SK-N-SH treated with all-trans-retinoic acid at 6 μM for 48 hours (cell line): ENCODE results near the gene ARHGEF33.

ENCODE experiments used
- ATAC-seq: fragments of 200-7000 bp; cut with Tn5 transposase; 3 replicates; pipeline ENCODE4 v1.9.1; 2020; ENCODE audit warnings: mild to moderate bottlenecking, moderate library complexity
- ARNTL ChIP-seq: fragments of 450-650 bp; formaldehyde crosslinking; IDR thresholded peaks from 2 replicates; pipeline ENCODE4 v1.5.0; 2020; ENCODE audit warnings: low read depth, mild to moderate bottlenecking, moderate library complexity, borderline replicate concordance
- BACH2 ChIP-seq: fragments of 250-450 bp; sonication (Bioruptor Pico); IDR thresholded peaks from 2 replicates; pipeline ENCODE4 v1.9.0; 2021; ENCODE audit warnings: mild to moderate bottlenecking, borderline replicate concordance
- CSDC2 ChIP-seq: fragments of 250-450 bp; sonication (Bioruptor Pico); IDR thresholded peaks from 2 replicates; pipeline ENCODE4 v1.5.0; 2020; ENCODE audit warnings: mild to moderate bottlenecking, moderate library complexity
- ESRRG ChIP-seq: fragments of 250-450 bp; sonication (Bioruptor Pico); IDR thresholded peaks from 2 replicates; pipeline ENCODE4 v1.6.1; 2021; ENCODE audit warnings: mild to moderate bottlenecking
- GLIS3 ChIP-seq: fragments of 250-450 bp; sonication (Bioruptor Pico); IDR thresholded peaks from 2 replicates; pipeline ENCODE4 v1.5.0; 2020; ENCODE audit warnings: mild to moderate bottlenecking, moderate library complexity
- OSR1 ChIP-seq: fragments of 250-450 bp; sonication (Bioruptor Pico); IDR thresholded peaks from 2 replicates; pipeline ENCODE4 v1.8.0; 2022; ENCODE audit warnings: moderate library complexity, mild to moderate bottlenecking, inconsistent platforms
- PPARA ChIP-seq: fragments of 250-450 bp; sonication (Bioruptor Pico); IDR thresholded peaks from 2 replicates; pipeline ENCODE4 v1.5.0; 2020; ENCODE audit warnings: mild to moderate bottlenecking, borderline replicate concordance
- RARB ChIP-seq: fragments of 250-450 bp; sonication (Bioruptor Pico); IDR thresholded peaks from 2 replicates; pipeline ENCODE4 v1.8.0; 2021; ENCODE audit warnings: mild to moderate bottlenecking, moderate library complexity
- SNAI2 ChIP-seq: fragments of 250-450 bp; sonication (Bioruptor Pico); IDR thresholded peaks from 2 replicates; pipeline ENCODE4 v1.5.0; 2020; ENCODE audit warnings: mild to moderate bottlenecking, moderate library complexity
- TCF4 ChIP-seq: fragments of 250-450 bp; sonication (Bioruptor Pico); IDR thresholded peaks from 2 replicates; pipeline ENCODE4 v1.8.0; 2021; ENCODE audit warnings: mild to moderate bottlenecking, moderate library complexity, borderline replicate concordance
- TOX ChIP-seq: fragments of 250-450 bp; sonication (Bioruptor Pico); IDR thresholded peaks from 2 replicates; pipeline ENCODE4 v1.8.0; 2021; ENCODE audit warnings: mild to moderate bottlenecking, moderate library complexity, borderline replicate concordance
- ZC3H10 ChIP-seq: fragments of 250-450 bp; sonication (Bioruptor Pico); IDR thresholded peaks from 2 replicates; pipeline ENCODE4 v1.5.1; 2021; ENCODE audit warnings: mild to moderate bottlenecking, moderate library complexity
- ZFP3 ChIP-seq: fragments of 250-450 bp; sonication (Bioruptor Pico); IDR thresholded peaks from 2 replicates; pipeline ENCODE4 v1.5.0; 2020; ENCODE audit warnings: mild to moderate bottlenecking, moderate library complexity
- ZFP30 ChIP-seq: fragments of 450-650 bp; formaldehyde crosslinking; IDR thresholded peaks from 2 replicates; pipeline ENCODE4 v1.5.0; 2022; ENCODE audit warnings: mild to moderate bottlenecking, moderate library complexity
- ZNF565 ChIP-seq: fragments of 450-650 bp; formaldehyde crosslinking; conservative IDR thresholded peaks from 2 replicates; pipeline ENCODE4 v1.5.0; 2020; ENCODE audit warnings: low read depth, mild to moderate bottlenecking, moderate library complexity
- ZNF70 ChIP-seq: fragments of 450-650 bp; formaldehyde crosslinking; IDR thresholded peaks from 2 replicates; pipeline ENCODE4 v1.5.0; 2020; ENCODE audit warnings: mild to moderate bottlenecking, moderate library complexity
- ZNF8 ChIP-seq: fragments of 450-650 bp; formaldehyde crosslinking; IDR thresholded peaks from 2 replicates; pipeline ENCODE4 v1.5.0; 2020; ENCODE audit warnings: mild to moderate bottlenecking, moderate library complexity
- TF ChIP-seq, protein P1 (sequence below): fragments of 250-450 bp; sonication (Bioruptor Pico); IDR thresholded peaks from 2 replicates; pipeline ENCODE4 v1.8.0; 2020; ENCODE audit warnings: mild to moderate bottlenecking, moderate library complexity, borderline replicate concordance
- TF ChIP-seq, protein P2 (sequence below): fragments of 250-450 bp; sonication (Bioruptor Pico); IDR thresholded peaks from 2 replicates; pipeline ENCODE4 v1.8.0; 2021; ENCODE audit warnings: low read depth, mild to moderate bottlenecking, moderate library complexity, borderline replicate concordance
- TF ChIP-seq, protein P3 (sequence below): fragments of 250-450 bp; sonication (Bioruptor Pico); IDR thresholded peaks from 2 replicates; pipeline ENCODE4 v1.5.1; 2021; ENCODE audit warnings: mild to moderate bottlenecking, moderate library complexity
- TF ChIP-seq, protein P4 (sequence below): fragments of 250-450 bp; sonication (Bioruptor Pico); IDR thresholded peaks from 2 replicates; pipeline ENCODE4 v1.5.1; 2020; ENCODE audit warnings: low read depth, mild to moderate bottlenecking, moderate library complexity

Gene ARHGEF33

DNA sequence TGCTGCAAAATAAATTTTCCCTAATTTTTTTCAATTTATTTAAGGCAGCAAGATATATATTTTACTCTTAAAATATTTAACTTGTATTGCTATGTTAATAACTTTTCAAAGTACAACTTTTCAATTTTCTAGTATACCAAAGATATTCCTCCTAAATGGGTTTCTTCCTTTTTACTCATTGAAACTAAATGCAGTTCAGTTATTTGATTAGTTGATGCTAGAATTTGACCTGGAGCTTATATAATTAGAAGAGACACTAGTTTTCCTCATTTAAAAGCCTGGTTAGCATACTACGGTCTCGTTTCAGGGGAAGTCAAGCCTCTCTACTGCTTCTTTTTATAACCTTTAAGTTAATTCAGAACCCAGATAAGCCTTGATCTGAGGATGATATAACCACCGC lies at the start of gene ARHGEF33:
TSS of gene ARHGEF33 (plus strand) at position 301 of the 400 bp plus-strand sequence. CDS start 29,573 bp downstream, outside the sequence.
- no peak for TF ChIP-seq GLIS3 (CRISPR knock-in tag)
- TF ChIP-seq ZNF70 (CRISPR knock-in tag) = no peak
- TF ChIP-seq, protein P1, sequence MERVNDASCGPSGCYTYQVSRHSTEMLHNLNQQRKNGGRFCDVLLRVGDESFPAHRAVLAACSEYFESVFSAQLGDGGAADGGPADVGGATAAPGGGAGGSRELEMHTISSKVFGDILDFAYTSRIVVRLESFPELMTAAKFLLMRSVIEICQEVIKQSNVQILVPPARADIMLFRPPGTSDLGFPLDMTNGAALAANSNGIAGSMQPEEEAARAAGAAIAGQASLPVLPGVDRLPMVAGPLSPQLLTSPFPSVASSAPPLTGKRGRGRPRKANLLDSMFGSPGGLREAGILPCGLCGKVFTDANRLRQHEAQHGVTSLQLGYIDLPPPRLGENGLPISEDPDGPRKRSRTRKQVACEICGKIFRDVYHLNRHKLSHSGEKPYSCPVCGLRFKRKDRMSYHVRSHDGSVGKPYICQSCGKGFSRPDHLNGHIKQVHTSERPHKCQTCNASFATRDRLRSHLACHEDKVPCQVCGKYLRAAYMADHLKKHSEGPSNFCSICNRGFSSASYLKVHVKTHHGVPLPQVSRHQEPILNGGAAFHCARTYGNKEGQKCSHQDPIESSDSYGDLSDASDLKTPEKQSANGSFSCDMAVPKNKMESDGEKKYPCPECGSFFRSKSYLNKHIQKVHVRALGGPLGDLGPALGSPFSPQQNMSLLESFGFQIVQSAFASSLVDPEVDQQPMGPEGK (CRISPR knock-in tag) = no peak
- ATAC-seq = no peak

DNA sequence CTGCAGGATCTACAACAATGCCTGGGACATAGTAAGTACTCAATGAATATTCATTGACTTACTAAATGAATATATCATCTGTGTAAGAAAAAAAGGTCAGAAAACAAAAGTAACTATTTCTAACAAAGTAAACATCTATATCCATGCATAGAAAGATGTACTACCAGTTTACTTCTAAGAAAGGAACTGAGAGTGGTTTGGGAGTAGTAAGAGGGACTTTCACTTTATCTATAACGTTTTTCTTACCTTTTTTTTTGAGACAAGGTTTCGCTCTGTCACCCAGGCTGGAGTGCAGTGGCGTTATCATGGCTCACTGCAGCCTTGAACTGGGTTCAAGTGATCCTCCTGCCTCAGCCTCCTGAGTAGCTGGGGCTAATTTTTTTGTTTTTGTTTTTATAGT lies 39.6 kb upstream of the ARHGEF33 start:
- ATAC-seq = no peak
- no peak for TF ChIP-seq ZNF565 (CRISPR knock-in tag)
- no peak for TF ChIP-seq RARB (CRISPR knock-in tag)
- TF ChIP-seq, protein P2, sequence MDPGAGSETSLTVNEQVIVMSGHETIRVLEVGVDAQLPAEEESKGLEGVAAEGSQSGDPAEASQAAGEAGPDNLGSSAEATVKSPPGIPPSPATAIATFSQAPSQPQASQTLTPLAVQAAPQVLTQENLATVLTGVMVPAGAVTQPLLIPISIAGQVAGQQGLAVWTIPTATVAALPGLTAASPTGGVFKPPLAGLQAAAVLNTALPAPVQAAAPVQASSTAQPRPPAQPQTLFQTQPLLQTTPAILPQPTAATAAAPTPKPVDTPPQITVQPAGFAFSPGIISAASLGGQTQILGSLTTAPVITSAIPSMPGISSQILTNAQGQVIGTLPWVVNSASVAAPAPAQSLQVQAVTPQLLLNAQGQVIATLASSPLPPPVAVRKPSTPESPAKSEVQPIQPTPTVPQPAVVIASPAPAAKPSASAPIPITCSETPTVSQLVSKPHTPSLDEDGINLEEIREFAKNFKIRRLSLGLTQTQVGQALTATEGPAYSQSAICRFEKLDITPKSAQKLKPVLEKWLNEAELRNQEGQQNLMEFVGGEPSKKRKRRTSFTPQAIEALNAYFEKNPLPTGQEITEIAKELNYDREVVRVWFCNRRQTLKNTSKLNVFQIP (CRISPR knock-in tag) = no peak
- TF ChIP-seq ZFP3 (CRISPR knock-in tag) = no peak
- TF ChIP-seq, protein P3, sequence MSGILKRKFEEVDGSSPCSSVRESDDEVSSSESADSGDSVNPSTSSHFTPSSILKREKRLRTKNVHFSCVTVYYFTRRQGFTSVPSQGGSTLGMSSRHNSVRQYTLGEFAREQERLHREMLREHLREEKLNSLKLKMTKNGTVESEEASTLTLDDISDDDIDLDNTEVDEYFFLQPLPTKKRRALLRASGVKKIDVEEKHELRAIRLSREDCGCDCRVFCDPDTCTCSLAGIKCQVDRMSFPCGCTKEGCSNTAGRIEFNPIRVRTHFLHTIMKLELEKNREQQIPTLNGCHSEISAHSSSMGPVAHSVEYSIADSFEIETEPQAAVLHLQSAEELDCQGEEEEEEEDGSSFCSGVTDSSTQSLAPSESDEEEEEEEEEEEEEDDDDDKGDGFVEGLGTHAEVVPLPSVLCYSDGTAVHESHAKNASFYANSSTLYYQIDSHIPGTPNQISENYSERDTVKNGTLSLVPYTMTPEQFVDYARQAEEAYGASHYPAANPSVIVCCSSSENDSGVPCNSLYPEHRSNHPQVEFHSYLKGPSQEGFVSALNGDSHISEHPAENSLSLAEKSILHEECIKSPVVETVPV (CRISPR knock-in tag) = no peak
- TF ChIP-seq, protein P1 (CRISPR knock-in tag) = no peak
- TF ChIP-seq TCF4 (CRISPR knock-in tag) = no peak
- TF ChIP-seq ARNTL (CRISPR knock-in tag) = no peak
- TF ChIP-seq ESRRG (CRISPR knock-in tag) = no peak

DNA sequence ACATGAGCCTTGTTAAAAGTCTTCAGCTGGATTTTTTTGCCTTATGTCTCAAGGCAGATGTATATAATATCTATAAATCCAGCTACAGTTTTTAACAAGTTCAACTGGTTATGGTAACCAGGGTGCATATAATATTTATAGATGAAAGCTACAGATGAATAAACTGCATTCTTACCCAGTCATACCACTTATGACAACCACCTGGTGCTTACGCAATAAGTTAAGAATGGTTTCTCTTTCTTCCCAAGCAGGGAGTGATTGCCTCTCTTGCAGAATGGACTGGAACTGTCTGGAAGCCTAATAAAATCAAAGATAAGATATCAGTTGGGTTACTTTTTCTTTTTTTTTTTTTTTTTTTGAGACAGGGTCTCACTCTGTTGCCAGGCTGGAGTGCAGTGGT lies 33.5 kb upstream of the ARHGEF33 start:
- TF ChIP-seq SNAI2 (CRISPR knock-in tag) (no peak), ARNTL (CRISPR knock-in tag) (no peak), OSR1 (CRISPR knock-in tag) (no peak), ESRRG (CRISPR knock-in tag) (no peak), ZNF8 (no peak), GLIS3 (CRISPR knock-in tag) (no peak), RARB (CRISPR knock-in tag) (no peak), CSDC2 (CRISPR knock-in tag) (no peak), BACH2 (CRISPR knock-in tag) (no peak)
- TF ChIP-seq, protein P1 (CRISPR knock-in tag) = no peak
- TF ChIP-seq, protein P4, sequence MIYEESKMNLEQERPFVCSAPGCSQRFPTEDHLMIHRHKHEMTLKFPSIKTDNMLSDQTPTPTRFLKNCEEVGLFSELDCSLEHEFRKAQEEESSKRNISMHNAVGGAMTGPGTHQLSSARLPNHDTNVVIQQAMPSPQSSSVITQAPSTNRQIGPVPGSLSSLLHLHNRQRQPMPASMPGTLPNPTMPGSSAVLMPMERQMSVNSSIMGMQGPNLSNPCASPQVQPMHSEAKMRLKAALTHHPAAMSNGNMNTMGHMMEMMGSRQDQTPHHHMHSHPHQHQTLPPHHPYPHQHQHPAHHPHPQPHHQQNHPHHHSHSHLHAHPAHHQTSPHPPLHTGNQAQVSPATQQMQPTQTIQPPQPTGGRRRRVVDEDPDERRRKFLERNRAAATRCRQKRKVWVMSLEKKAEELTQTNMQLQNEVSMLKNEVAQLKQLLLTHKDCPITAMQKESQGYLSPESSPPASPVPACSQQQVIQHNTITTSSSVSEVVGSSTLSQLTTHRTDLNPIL (CRISPR knock-in tag) = no peak
- no peak for ATAC-seq

DNA sequence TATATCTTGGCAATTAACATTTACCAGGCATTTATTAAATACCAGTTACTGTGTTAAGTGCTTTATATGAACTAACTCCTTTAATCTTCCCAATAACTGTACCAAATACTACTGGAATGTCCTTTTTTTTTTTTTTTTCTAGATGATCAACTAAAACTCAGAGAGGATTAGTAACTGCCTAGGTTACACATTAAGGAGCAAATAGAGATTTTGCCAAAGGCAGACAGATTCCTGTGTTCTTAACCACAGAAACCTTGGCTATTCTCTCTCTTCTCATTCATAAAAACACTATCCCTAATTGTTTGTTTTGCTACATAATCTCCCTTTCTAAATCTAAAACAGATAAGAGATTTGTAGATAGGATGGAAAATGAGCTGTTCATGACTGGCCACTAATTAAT lies 27.2 kb upstream of the ARHGEF33 start:
- TF ChIP-seq, protein P4 (CRISPR knock-in tag) = no peak
- TF ChIP-seq GLIS3 (CRISPR knock-in tag) (no peak), ZC3H10 (CRISPR knock-in tag) (no peak), RARB (CRISPR knock-in tag) (no peak), SNAI2 (CRISPR knock-in tag) (no peak), CSDC2 (CRISPR knock-in tag) (no peak), PPARA (CRISPR knock-in tag) (no peak), ZFP30 (CRISPR knock-in tag) (no peak), TOX (CRISPR knock-in tag) (no peak), BACH2 (CRISPR knock-in tag) (no peak), ZNF565 (CRISPR knock-in tag) (no peak), ARNTL (CRISPR knock-in tag) (no peak), OSR1 (CRISPR knock-in tag) (no peak)
- TF ChIP-seq, protein P1 (CRISPR knock-in tag) = no peak
- TF ChIP-seq, all 23 proteins: peak for 0
- no peak for ATAC-seq
